Measurements from ENCODE around the gene HSPG2.
"Not testable (repeated sequence)": the region's sequence is repeated elsewhere in the genome, so short reads cannot be mapped to it uniquely, and the experiment has no call there.

- TF ChIP-seq ZNF512B (CRISPR knock-in tag; IDR thresholded peaks at IDR 0.05; ENCODE audit: borderline replicate concordance); SMARCE1 (IDR thresholded peaks at IDR 0.05; ENCODE audit: borderline replicate concordance); MAX (IDR thresholded peaks at IDR 0.05); YY1 (IDR thresholded peaks at IDR 0.05; ENCODE audit: insufficient read depth, insufficient replicate concordance, low read depth, low read length); ATF6 (CRISPR knock-in tag; conservative IDR thresholded peaks at IDR 0.05); CTCF (CRISPR knock-in tag; IDR thresholded peaks at IDR 0.05); BRCA1 (CRISPR knock-in tag; IDR thresholded peaks at IDR 0.05); ZBTB21 (CRISPR knock-in tag; IDR thresholded peaks at IDR 0.05); CBX5 (CRISPR knock-in tag; IDR thresholded peaks at IDR 0.05; ENCODE audit: borderline replicate concordance); TMF1 (CRISPR knock-in tag; IDR thresholded peaks at IDR 0.05; ENCODE audit: low read depth); ZNF232 (CRISPR knock-in tag; IDR thresholded peaks at IDR 0.05; ENCODE audit: borderline replicate concordance); TAF1 (CRISPR knock-in tag; IDR thresholded peaks at IDR 0.05); ADNP (CRISPR knock-in tag; IDR thresholded peaks at IDR 0.05); CREM (IDR thresholded peaks at IDR 0.05); CREM (CRISPR knock-in tag; IDR thresholded peaks at IDR 0.05): not testable (repeated sequence)
Measured at GRCh38 chr1:21785764-21786163, 151.3 kb downstream of the HSPG2 start.
